ENCODE data around the gene PCID2.
A peak's percentile ranks its signal among the peaks of the same experiment; 100 is the strongest.
"Not testable (repeated sequence)": the region's sequence is repeated elsewhere in the genome, so short reads cannot be mapped to it uniquely, and the experiment has no call there.

Gene PCID2

DNA sequence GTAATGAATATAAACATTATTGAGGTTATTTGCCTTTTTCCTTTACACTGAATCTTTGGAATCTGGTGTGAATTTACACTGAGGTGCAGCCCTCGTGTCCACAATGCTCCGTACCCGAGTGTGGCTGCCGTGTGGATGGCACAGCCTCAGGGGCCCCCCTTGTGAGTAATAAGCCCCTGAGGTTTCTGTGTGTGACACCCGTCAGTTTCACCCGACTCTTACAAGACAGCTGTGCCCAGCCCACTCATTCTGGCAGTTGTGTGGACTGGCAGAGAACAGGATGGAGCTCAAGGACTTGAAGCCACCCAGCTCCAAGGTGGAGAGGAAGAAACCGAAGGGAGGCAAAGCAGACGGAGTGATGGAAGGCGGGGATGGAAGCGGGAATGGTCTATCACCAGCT, 42.2 kb downstream of the PCID2 start:
- ATAC-seq, result peak; percentile 83

DNA sequence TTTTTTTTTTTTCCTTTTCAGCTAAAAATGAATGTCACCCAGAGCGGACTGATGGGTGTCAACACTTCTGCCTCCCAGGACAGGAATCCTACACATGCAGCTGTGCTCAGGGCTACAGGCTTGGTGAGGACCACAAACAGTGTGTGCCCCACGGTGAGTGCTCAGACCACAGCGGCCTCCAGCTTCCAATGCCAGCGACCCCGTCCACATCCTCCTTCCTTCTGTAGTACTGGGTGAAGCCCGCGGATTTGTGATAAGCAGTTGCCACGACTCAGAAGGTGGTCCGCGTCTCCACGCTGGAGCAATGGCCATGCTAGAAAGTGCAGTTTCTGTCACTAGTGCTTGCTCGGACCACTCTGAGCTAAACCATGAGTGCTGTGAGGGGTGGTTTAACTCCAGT, 44.0 kb downstream of the PCID2 start:
- no peak for DNase-seq

More for the DNA sequence above, 42.2 kb downstream of the PCID2 start:
- peak; percentile 44 for DNase-seq

DNA sequence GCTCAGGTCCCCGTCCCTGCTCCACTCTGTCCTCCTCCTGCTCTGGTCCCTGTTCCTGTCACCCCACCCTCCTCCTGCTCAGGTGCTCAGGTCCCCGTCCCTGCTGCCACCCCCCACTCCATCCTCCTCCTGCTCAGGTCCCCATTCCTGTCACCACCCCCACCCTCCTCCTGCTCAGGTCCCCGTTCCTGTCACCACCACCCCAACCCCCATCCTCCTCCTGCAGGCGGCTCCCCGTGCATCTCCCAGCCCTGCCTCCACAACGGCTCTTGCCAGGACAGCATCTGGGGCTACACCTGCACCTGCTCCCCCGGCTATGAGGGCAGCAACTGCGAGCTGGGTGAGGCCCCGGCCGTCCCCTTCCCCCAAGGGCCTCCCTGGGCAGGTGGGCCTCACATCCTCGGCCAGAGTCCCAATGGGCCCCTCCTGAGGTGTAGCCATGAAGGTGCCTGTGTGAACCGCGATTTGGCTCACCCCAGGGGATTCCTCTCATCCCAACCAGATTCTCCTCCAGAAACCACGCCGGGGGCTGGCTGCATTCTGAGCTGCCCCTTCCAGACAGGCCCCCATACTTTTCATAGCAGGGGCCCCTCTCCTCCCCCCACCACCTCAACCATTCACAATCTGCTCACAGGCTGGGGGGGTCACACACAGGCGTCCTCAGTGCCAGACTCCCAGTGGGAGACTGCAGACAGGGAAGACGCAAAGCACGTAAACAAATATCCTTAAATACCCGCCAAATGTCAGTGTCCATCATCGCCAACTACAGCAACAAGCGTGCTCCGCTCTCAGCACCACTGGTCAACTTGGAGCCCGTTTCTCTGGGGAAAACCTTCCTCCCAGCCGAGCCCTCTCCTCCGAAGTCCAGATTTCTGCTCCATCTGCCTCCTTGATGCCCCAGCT, 45.4 kb downstream of the PCID2 start:
- DNase-seq (no peak), ATAC-seq (no peak)

More for the DNA sequence above, 44.0 kb downstream of the PCID2 start:
- ATAC-seq, result no peak

DNA sequence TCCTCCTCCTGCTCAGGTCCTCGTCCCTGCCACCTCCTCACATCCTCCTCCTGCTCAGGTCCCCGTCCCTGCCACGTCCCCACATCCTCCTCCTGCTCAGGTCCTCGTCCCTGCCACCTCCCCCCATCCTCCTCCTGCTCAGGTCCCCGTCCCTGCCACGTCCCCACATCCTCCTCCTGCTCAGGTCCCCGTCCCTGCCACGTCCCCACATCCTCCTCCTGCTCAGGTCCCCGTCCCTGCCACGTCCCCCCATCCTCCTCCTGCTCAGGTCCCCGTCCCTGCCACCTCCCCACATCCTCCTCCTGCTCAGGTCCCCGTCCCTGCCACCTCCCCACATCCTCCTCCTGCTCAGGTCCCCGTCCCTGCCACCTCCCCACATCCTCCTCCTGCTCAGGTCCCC, 46.5 kb downstream of the PCID2 start:
- ATAC-seq, DNase-seq: not testable (repeated sequence)

DNA sequence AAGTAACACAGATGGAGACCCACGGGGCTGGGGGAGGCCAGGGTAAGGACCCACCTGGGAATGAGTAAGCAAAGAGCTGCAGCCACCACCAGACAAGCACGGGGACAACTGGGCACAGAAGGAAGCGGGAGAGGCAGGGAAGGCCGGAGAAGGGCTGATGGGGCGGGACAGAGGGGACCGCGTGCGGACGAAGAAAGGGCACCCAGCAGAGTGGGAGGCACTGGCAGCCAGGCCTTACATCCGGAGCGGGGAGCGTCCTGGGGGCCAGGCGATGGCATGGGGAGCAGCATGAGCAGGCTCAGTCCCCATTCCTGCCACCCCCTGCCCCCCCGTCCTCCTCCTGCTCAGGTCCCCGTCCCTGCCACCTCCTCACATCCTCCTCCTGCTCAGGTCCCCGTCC, 47.0 kb downstream of the PCID2 start:
- DNase-seq, result no peak

DNA sequence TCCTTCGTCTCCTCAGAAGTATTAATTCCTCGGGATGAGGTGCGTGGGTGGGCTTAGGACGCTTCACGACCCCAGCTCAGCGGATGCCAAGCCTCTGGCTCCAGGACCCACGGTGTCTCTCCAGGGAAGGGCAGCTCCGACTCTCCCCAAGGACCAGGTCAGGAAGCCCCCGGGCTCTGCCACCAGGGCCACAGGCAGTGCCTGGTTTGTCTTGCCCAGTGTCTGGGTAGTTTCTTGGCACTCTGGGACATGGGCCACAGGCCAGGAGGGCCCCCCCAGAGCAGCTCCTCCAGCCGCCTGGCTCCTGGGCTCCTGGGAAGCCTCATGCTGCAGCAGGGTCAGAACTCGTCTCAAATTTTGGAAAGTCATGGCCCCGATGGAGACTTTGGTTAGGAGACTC, 47.5 kb downstream of the PCID2 start:
- DNase-seq (no peak), ATAC-seq (no peak)

More for the DNA sequence above, 47.0 kb downstream of the PCID2 start:
- ATAC-seq, result no peak

DNA sequence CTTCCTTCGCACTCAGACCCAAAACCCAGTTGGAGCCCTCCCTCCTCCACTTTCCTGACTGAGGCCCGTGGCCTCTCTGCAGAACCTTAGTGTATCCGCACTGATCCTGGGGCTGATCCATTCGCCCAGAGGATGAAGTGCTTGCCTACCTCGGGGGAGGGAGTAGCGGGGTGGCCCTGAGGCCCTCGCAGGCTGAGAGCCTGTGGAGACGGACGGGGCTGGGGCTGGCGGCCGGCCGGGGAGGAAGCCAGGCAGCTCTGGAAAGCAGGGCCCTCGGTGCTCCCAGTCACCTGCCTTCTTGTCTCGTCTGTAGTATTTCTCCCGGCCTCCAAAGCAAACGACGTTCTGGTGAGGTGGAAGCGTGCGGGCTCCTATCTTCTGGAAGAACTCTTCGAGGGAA, 48.8 kb downstream of the PCID2 start:
- DNase-seq (no peak), ATAC-seq (no peak)

DNA sequence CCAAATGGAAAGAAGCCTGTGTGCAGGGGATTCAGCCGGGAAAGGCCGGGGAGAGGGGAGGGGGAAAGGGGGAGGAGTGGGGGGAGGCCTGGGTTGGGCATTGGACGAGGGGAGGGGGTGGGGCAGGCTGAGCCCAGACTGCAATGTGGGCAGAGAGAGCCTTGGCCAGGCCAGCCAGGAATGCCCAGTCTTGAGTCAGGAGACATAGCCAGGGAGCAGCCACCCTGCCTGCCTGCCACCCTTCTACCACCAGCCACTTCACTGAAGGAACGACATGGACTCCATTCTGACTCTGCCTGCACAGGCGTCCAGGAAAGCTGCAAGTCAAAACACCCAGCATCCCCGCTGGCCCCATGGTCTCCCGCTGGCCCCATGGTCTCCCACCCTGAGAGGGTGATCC, 49.5 kb downstream of the PCID2 start:
- no peak for ATAC-seq
- DNase-seq, result no peak

DNA sequence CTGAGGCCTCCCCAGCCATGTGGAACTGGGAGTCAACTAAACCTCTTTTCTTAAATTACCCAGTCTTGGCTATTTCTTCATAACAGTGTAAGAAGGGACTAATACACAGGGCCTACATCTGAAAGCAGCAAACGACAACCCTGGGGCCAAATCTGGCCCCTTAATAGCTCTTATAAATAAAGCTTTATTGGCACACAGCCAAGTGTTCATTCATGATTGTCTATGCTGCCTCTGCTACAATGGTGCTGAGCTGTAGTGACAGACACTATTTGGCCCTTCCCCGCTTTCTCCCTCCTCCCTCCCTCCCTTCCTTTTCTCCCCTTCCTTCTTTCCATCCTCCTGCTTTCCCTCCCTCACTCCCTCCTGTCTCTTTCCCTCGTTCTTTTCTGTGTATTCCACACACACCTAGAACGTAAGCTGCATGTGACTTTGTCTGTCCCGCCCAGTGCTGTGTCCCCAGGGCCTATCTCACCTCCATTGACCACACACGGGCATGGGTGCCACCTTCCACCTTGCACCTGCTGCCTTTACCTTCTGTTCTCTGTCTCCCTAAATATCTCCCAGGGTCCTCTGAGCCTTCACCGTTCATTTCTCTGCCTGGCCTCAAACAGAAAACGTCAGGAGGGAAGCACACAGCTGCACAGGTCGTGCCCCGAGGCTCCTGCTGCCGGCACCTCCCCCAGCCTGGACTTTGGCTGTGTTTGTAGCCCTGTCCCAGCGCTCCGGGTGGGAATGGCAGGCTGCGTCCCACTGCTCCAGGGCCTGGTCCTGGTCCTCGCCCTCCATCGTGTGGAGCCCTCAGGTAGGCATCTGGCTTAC, 50.3 kb downstream of the PCID2 start, which contains the start of gene PROZ:
Gene PROZ, plus strand, starts transcription at position 720 of the 819 bp plus-strand sequence. Its CDS starts 13 bp downstream, at position 733.
- DNase-seq (no peak), ATAC-seq (no peak)

DNA sequence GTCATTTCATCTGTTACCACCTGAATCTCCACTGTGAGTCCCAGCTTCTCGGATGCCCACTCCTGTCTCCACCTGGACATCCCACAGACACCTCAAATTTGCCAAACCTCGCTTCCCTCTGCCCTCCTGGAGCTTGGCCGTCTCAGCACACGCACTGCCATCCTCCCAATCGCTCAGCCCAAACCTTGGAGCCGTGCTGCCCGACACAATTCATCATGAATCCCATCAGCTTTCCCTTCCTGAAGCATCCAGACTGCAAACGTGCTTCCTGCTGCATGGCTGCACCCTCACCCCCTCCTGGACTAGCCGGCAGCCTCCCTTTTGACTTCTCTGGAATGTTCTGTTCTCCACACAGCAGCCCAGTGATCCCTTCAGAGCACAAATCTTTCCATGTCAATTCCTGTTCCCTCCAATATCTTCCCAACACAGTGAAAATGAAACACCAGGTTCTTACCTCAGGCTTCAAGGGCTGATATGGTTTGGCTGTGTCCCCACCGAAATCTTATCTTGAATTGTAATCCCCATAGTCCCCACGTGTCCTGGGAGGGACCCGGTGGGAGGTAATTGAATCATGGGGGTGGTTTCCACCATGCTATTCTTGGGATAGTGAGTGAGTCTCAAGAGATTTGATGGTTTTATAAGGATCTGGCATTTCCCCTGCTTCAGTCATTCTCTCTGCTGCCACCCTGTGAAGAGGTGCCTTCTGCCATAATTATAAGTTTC, 51.1 kb downstream of the PCID2 start:
- ATAC-seq (no peak), DNase-seq (no peak)

DNA sequence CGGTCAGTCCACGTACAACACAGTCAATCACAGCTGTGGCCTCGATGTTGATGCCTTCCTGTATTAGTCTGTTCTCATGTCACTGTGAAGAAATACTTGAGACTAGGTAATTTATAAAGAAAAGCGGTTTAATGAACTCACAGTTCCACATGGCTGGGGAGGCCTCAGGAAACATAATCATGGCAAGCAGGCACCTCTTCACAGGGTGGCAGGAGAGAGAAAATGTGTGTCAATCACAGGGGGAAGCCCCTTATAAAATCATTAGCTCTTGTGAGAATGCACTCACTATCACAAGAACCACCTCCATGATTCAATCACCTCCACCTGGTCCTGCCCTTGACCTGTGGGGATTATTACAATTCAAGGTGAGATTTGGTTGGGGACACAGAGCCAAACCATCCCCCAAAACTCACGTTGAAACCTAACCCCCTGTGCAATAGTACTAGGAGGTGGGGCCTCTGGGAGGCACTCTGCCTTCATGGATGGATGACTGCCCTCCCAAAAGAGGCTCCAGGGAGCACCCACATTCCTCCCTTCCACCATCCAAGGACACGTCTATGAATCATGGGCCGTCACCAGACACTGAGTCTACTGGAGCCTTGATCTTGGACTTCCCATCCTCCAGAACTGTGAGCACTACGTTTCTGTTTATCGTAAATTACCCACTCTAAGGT, 52.4 kb downstream of the PCID2 start:
- no peak for ATAC-seq
- no peak for DNase-seq

DNA sequence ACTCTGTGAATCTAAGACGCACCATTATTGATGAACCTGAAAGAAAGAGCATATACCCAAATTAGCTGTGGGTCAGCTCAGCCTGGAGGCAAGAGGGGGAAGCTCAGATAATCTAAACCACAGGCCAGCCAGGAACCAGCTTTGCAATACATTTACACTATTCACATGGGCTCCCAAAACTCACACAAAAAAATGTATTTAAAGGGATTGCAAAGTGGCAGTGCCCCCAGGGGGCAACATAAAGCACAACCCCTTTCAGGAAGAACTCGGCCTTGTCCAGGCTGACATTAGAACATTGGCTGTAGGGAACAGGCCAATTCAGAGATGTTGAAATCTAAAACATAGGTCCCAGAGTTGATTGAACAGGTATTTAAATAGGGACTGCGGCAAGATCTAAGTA, 53.3 kb downstream of the PCID2 start:
- no peak for ATAC-seq
- no peak for DNase-seq

DNA sequence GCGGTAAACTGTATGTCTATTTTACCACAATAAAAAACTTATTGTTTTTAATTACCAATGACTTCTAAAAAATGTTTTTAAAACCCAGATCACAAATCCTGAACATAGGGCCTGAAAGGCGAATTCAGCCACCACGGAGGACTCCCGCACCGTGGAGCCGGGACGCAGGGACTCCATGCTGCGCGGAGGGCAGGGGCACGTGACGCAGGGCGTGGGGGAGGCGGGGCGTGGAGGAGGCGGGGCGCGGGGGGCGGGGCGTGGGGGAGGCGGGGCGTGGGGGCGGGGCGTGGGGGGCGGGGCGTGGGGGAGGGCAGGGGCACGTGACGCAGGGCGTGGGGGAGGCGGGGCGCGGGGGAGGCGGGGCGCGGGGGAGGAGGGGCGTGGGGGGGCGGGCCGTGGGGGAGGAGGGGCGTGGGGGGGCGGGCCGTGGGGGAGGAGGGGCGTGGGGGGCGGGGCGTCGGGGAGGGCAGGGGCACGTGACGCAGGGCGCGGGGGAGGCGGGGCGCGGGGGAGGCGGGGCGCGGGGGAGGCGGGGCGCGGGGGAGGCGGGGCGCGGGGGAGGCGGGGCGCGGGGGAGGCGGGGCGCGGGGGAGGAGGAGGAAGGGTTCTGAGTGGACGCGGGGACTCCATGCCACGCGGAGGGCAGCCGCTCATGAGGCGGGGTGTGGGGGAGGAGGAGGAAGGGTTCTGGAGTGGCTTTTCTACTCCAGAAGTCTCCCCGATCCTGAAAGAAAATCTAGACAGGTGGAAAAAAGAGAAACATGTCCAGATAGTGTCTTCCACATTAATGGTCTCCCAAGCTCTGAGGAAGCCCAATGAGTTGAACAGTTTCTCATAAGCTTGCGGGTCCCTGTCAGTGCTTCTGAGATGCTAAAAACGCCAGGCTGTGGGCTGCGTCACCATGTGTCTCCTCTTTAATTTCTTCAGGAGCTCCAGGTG, 54.4 kb downstream of the PCID2 start:
- DNase-seq (peak; percentile 73), ATAC-seq (peak; percentile 41)

DNA sequence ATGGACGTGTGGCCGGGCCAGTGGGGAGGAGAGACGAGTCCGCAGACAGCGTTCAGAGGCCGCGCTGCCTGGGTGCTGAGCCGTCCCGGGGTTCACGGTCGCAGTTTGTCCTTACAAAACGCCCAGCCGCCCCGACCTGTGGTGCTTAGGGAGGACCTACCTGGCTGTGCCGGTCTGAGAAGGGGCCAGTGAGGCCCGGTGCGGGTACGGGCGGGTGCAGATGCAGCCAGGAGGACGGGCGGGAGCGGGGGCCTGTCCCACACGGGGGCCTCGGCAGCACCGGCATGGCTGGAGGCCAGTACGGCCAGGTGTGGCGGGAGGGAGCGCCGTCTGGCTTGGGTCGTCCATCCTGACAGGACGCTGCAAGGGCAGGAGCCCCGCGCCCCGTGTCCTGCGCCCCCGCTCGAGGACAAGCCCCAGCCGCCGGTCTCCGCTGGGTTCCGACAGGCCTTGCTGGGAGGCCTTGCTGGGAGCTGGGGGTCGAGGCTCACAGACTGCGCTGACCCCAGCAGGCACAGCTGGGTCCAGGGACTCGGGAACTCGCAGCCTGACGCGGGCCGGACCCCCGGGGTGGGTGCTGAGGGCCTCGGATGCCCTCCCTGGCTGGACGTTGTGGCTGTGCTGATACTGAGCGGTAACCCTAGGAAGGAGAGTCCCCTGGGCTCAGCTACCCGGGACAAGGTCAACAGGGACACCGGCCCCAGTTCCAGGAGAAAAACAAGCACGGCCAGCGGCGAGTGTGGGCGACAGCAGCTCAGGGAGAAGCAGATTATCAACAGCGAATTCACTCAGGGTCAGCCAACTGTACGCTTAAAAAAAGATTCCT, 55.3 kb downstream of the PCID2 start:
- ATAC-seq, result no peak
- no peak for DNase-seq

DNA sequence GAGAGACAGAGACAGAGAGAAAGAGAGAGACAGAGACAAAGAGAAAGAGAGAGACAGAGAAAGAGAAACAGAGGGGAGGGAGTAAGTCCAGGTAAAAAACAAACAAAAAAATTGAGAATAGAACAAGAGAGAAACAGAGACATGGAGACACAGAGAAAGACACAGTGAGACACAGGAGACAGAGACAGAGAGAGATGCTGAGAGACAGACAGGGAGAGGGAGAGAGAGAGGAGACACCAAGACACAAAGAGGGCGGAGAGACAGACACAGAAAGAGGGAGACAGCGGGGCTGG, 55.8 kb downstream of the PCID2 start:
- DNase-seq (no peak), ATAC-seq (no peak)

DNA sequence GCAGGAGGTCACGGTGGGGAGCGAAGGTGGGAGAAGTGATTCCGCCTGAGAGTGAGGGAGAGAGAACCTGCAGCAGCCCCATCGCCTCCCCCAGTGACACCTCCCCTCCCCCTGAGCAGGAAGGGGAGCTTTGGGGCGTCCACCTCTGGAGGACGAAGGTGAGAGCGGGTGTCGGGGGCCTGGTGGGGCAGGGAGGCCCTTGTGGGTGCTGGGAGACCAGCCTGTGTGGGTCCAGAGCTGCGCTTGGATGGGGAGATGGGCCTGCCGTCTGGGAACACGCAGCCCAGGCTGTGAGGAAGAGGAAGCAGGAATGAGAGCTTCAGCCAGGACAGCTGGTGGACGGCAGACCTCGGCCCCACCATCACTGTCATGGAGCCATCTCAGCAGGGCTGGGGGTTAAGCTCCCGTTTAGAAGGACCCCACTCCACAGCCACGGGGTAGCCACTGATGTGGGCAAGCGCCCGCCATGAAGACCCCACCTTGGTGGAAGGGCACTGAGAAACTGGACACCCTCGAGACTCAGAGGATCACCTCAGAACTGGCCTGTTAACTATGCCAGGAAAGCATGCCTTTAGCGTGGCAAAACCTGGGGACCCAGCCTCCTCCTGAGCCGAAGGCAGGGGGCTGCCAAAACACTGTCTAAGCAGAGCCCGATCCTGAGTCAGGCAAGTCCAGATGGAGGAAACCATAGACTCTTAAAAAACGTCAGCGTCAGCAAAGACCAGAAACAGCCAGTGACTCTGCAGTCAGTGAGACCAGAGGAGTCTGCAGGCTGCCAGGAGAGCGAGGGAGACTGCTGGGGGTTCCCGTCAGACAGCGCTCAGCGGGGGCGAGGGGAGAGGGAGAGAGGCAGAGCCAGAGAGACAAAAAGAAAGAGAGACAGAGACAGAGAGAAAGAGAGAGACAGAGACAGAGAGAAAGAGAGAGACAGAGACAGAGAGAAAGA, 56.5 kb downstream of the PCID2 start:
- DNase-seq (no peak), ATAC-seq (peak; percentile 34)

DNA sequence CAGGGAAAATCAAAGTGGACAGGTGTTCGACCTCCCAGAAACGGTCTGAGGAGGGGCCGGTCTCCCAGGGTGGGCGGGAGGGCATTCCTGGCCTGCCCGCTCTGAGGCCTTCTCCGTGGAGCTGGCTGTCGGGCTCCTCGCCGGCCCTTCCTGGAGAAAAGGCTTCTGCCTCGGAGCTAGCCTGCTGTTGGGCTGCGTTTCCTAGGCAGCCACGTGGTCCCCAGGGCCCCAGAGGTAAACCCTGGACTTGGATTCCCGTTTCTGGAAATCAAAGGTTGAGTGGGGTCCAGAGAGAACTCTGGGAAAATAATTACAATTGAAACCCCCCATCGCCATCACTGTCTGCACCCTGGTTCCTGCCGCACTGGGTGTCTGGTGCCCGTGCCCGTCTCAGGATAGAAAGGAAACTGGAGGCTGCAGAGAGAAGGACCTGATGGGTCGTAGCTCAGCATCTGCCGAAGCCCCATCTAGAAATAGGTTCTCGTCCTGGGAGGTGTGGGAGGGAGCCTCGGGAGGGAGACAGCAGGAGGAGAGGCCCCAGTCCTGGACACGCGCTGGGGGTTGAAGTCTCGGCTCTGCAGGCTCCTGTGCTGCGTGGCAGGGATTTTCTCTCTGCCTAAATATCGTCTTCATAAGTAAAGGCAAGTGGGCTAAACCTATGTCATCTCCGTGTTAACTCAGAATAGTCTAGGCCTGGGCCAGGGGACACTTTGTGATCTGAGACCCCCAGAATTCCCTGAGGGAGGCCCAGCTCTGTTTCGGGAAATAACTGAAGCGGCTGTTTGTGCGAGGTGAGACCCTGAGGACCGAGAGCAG, 57.7 kb downstream of the PCID2 start:
- no peak for DNase-seq
- no peak for ATAC-seq

All from stimulated activated naive CD8-positive, alpha-beta T cell treated with anti-CD3 and anti-CD28 coated beads, Interleukin-15, Interleukin-2, amounts not matched to agents 100 U/mL and 50 U/mL, for 24 hours (primary cell).